HG03135 (cell line): ENCODE results near the gene CYTH3.
"Not testable (repeated sequence)": the region's sequence is repeated elsewhere in the genome, so short reads cannot be mapped to it uniquely, and the experiment has no call there.

Experiments used
- ATAC-seq: cut with Tn5 transposase; IDR thresholded peaks from one replicate; pipeline ENCODE4 v1.9.1; 2021; ENCODE audit warnings: mild to moderate bottlenecking, moderate library complexity; ENCODE audit not compliant: unreplicated experiment

CYTH3 gene

DNA sequence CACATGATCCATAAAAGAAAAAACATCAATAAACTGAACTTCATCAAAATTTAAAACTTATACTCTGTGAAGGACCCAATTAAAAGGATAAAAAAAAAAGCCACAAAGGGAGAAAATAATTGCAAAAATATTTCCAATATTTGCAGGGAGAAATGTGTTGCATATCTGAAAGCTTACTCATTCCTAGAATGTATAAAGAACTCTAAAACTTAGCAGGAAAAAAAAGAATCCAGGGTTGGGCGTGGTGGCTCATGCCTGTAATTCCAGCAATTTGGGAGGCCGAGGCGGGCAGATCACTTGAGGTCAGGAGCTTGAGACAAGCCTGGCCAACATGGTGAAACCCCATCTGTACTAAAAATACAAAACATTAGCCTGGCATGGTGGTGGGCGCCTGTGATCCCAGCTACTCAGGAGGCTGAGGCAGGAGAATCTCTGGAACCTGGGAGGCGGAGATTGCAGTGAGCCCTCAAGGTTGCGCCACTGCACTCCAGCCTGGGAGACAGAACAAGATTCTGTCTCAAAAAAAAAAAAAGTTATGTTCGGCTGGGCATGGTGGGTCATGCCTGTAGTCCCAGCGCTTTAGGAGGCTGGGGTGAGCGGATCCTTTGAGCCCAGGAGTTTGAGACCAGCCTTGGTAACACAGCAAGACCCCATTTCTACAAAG, 11.1 kb upstream of the CYTH3 start:
- ATAC-seq: not testable (repeated sequence)

DNA sequence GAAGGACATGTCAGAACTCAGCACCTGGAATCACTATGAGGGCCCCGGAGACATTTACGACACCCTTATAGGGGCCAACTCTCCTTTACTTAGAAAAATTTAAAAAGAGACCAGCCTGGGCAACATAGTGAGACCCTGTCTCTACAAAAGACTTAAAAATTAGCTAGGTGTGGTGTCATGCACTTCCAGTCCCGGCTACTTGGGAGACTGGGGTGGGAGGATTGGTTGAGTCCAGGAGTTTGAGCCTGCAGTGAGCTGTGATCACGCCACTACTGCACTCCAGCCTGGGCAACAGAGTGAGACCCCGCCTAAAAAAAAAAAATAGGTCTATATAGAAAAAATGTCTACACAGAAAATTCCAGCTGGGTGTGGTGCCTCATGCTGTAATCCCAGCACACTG, 7.5 kb upstream of the CYTH3 start:
- ATAC-seq: no peak

DNA sequence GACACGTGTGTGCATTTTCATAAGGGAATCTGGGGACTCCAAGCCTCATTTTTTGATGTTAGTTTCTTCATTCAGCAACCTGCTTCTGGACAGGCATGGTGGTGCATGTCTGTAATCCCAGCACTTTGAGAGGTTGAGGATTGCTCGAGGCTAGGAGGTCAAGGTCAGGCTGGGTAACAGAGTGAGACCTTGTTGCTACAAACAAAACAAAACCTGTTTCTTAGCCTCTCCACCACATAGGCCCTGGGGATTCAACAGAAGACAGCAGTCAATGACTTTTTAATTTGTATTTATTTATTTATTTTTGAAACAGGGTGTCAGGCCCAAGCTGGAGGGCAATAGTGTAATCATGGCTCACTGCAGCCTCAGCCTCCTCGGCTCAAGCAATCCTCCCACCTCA, 6.9 kb upstream of the CYTH3 start:
- ATAC-seq: no peak

DNA sequence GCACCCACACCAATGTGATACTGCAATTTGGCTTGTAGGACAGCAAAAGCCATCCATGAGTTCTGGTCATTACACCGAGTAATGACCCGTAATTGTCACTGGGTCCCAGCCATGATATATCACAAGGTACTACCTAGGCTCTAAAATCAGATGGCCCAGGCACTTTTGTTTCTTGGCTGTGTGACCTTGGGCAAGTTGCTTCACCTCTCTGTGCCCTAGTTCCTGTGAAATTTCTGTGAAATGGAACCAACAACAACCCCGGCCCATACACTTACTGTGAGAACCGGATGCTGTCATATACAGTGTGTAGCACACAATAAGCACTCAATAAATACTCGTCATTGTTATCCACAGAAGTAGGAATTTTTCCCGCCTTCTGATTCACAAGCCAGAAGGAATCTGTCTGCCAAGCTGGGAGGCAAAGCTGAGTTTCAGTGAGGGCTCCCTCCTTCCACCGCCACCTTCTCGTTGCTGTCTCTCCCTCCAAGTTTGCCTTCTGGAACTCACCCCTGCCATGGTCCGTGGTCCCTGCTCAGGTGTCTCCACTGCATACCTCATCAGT, 6.4 kb upstream of the CYTH3 start:
- no peak for ATAC-seq

DNA sequence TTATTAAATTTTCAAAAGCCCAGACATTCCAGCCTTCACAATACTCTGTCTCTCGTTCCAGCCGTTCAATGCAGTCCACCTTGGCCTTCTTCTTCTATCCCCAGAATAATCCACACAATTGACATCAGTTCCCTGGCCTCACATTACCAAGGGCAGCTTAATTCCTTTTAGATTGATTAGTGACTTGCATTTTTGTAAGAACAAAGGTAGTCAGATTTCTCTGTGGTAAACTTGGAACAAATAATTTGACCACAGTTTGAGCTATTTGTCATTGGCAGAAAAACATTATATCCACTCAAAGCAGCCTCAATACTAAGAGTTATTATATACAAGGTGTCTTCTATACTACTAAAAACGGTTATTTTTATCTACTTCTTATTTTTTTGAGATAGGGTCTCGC, 5.1 kb upstream of the CYTH3 start:
- no peak for ATAC-seq

DNA sequence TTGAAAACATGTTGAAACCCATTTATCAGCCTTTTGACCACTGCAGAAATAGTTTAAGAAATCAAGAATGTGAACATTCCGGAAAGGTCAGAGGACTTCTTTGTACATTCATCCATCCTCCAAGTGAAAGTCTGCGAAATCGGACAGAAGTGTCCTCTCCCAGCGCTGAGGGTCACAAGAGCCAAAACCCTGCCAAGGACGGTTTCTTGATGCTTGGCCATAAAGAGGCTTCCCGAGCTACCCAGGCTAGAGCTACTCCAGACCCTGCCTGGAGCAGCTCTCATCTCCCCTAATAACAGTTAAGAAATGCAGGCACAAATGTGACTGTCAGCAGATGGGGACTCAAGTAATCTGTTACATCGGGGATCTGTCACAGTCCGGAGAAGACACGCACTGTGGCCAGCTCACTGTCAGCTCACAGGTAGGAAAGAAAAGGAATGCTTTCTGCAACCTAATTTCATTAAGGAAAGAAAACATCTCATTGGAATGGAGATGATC, 4.5 kb upstream of the CYTH3 start:
- no peak for ATAC-seq

DNA sequence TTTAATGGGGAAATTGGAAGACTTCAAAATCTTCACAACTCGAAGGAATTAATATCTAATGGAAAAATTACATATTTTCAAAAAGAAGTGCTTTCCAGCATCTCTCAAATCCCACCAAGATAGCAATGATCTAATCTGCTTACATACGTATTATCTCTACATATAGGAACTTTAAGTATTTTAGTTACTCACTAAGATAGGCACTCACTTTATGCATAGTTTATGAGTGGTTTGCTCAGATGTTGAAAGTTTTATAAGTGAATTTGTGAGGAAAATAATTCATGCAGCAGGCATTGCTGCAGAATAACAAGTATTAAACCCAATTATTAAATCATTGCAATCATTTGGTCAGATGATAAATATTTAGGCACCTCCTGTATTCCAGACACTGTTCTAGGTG, 2.3 kb upstream of the CYTH3 start:
- no peak for ATAC-seq

DNA sequence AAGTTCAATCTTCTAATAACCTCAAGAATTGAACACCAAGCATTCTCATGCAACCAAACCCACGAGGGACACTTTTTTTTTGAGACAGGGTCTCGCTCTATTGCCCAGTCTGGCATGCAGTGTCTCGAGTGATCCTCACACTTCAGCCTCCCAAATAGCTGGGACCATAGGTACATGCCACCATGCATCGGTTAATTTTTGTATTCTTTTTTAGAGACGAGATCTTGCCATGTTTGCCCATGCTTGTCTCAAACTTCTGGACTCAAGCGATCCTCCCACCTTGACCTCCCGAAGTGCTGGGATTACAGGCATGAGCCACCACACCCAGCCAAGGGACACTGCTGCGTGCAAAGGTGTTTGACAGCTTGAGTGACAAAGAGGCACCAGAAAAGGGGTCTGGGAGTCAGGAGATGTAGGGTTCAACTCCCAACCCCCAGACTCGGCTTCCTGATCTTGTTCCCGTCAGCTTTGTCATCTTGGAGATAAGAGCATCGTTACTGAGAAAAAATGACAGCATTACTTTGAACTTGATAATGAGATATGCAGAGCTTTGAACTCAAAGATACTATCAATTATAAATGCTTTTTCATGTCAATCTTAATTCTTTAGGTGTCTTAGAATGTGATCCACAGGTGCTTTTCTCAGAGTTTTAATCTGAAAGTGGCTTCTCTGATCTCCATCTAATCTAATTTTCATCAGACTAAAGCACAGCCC, 1.6 kb upstream of the CYTH3 start:
- ATAC-seq: no peak

DNA sequence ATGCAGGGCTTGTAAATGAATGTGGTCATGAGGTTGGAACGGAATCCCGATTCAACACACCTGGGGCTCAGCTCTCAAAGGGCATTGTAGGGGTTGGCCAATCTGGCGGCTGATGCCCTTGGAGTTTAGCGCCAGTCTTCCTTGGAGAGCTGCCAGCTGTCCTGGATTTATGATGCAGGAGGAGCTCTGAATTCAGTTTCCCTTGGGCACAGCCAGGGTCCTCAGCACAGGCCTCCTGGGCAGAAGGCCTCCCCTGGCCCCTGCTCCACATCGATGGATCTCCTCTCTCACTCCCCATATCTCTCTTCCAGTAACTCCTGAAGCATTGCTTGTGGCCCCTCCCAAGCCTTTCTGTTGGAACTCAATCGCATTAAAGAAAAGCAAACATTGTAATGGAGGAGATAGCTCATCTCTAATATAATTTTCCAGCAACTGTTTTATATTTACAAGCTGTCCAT, 985 bp upstream of the CYTH3 start:
- ATAC-seq: no peak

DNA sequence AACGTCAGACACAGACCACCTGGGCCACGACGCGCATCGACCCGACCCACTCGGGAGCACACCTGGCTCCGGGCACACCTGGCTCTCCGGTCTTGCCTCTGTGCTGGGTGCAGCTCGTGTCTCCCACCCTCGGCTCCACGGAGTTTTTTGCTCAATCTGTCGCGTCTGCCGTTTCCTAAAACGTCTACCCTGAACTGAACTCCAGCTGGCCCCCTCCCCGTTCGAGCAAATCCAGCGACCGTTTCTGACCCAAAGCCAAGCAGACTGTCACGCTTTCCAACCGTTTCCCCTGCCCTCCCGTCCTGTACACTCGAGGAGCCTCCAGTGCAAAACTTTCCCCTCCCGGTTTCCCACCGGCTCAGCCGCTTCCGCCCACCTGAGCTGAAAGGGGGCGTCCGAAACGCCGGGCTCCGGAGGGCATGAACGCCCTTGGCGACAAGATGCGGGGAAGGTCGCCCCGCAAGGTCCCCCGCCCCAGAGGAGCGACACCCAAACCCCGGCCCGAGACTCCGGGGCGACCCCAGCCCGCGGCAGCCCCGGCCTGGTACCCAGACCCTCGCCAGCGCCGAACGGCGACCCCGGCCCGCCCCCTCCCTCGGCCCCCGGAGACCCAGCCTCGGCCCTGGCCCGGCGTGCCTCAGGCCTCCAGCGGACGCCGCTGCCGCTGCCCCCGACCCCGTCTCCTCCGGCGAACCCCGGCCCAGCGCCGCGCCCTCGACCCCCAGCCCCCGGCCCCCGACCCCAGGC, 557 bp downstream of the CYTH3 start:
- ATAC-seq: peak; percentile 24

DNA sequence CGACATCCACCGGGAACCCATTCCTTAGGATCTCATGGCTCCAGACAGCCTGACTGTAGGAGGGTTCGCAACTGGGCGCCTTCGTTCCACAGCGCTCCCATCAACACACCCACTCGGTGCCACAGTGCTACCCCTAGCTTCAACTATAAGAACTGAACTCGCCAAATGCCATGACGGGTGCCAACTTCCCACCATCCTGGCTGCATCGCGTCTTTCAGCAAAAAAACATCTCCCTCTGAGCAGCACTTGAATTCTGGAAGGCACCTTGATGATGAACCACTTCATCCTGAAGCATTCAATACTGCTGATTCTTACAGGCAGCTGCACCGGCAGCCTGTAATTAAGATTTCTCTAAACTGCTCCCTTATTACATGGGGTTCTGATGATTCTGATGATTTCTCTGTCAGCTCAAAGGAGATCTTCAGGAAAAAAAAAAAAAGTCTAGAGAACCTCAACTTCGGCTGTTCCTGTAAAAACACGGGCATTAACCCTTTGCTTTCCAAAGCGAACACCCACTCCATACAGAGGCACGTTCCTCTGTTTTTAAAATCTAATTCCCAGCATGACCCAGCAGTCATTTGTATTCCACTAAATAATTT, 1.3 kb downstream of the CYTH3 start:
- ATAC-seq: no peak

DNA sequence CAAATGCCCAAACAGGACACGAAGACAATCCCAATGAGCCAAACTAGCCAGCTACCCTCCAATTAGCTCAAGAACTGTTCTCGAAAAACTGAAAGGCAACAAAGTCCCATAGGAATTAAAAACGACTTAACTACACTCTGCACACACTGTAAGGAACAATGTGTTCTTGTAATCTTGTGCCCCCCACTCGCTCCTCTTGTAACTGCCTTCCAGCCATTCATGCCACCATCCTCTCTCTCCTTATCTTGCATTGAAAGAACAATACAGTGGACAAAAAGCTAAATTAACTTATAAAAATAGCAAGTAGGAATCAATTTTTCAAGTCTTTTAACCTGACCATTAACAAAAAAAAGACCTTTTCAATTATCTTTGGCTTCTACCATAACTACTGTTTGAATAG, 2.9 kb downstream of the CYTH3 start:
- ATAC-seq: no peak

DNA sequence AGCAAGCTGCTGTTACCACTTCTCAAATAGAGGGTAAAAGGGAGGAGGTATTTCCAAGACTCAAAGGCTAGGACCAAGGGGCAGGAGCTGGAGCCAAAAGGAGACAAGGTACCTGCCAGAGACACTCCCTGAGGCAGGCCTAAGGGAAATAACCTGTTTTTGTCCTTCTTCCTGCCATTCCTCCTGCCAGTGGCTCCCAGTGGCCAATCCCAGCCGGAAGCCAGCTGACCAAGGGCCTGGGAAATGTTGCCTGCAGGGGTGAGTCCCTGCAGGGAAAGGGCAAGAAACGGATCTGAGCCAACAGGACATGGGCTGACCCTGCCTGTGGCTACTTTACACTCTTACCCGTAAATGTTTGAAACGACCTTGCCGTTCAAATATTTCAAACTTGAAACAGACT, 3.5 kb downstream of the CYTH3 start:
- no peak for ATAC-seq

DNA sequence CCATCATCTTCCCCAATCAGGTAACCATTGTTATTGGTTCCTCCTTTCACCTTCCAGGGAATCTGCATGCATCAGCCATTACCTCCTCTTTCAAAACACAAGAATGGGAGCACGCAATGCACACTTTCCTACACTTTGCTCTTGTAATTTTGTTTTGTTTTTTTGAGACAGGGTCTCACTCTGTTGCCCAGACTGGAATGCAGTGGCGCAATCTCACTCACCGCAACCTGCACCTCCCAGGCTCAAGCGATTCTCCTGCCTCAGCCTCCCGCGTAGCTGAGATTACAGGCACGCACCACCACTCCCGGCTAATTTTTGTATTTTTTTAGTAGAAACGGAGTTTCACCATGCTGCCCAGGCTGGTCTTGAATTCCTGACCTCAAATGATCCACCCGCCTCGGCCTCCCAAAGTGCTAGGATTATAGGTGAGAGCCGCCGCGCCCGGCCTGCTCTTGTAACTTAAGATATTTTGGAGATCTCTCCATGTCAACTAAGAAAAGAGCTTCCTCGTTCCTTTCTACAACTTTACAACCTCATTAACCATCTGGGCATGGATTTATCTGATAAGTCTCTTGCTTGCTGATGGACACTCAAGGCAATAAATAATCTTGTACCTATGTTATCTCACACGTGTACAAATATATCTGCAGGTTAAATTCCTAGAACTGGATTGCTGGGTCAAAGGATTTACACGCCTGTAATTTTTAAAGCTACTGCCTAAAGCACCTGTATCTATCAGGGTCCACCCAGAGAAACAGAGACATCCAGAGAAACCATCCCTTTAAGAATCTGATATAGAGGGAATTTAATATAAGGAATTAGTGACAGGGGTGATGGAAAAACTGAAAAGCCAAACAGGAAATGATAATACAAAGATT, 4.2 kb downstream of the CYTH3 start:
- no peak for ATAC-seq

DNA sequence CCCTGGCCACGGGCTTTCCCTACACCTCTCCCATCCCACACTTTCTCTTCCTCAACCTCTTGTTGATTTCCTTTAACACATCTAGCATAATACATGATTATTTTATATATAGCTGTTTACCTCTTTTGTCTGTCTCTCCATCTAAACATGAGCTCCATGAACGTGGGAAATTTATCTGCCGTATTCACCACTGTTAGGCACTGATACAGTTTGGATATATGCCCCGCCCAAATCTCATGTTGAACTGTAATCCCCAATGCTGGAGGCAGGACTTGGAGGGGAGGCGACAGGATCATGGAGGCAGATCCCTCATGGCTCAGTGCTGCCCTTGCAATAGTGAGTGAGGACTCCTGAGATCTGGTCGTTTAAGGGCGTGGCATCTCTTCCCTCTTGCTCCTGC, 5.7 kb downstream of the CYTH3 start:
- ATAC-seq: no peak

DNA sequence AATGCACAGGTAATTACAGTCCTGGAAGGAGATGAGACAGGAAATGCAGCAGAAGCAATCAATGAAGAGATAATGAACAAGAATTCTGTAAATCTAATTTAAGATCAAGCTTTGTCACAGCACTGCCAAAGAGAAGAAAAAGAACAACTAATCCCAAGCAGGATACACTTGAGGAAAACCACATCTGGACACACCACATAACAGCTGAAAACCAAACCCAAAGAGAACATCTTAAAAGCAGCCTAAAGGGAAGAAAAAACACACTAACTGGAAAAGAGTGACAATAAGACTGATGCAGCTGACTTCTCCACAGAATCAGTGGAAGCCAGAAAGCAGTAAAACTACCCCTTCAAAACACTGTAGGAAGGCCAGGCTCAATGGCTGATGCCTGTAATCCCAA, 10.2 kb downstream of the CYTH3 start:
- ATAC-seq: no peak

DNA sequence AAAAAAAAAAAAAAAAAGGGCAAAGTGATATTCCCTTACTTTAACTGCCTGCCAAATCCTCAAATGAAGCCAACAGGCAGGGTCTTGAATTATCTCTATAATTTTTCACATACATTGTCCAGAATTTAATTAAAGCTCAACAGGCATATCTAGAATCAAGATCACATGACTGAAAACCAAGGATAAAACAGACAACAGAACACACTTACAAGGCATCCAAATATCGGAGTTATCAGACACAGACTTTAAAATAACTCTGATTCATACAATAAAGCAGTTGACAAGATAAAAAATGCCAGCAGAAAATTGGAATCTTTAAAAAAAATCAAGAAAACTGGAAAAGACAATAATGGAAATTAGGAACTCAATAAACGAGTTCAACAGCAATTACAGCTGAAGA, 10.7 kb downstream of the CYTH3 start:
- no peak for ATAC-seq

DNA sequence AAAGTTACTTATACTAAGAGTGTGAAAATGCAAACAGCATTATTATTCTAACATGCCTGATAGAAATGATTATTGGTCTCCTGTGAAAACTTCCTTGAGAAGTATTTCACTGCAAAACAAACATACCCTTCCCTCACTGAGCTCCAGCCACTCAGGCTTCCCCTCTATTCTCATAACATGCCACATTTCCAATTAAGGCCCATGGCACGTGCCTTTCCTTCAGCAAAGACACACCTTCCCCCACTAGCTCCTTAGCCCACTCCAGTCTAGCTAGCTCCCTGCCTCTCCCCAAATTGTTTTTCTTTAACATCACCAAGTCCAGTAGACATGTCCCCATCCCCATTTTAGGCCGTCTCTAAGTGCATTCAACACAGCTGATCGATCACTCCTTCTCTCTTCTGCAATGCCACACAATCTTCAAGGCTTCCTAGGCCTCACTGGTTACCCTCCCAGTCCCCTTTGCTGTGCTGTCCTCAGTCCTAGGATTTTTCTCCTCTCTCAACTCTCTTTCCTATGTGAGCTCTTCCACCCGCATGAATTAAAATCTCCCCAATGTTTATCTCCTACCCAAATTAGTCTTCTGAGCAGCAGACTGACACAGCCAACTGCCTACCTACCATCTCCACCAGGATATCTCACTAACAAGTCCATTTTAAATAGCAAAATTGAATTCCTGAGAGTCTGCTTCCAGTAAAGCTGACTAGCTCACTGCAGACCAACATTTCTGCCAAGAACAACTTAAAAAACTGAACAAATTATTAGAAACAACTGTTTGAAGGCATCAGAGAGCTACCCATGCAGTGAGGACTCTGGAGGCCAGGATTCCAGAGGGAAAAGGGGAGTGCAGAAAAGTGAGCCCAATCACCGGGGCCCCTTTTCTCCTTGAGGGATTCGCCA, 11.9 kb downstream of the CYTH3 start:
- ATAC-seq: no peak

DNA sequence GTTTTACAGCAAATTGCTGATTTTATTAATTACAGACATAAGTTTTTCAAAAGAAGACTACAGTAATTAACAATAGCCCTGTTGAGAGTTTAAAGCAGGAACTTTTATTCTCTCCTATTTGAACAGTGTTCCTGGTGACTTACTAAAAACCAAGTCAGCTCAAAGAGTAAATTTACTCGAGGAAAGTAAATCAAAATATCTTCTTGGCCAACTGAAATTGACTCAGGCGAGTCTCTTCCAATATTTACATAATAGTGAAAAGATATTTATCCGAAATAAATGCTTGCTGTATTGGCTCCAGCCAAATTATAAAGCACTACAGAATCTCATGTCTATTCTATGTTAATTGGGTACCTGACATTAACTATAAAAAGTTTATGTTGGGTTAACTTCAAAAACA, 13.2 kb downstream of the CYTH3 start:
- no peak for ATAC-seq
